NCI-H1092 treated with DMSO at 0.1 percent for 48 hours (cell line): ENCODE data around the gene AAMP.
"Not testable (repeated sequence)": the region's sequence is repeated elsewhere in the genome, so short reads cannot be mapped to it uniquely, and the experiment has no call there.

Experiments used
- DNase-seq: peaks from one replicate; lab custom pipeline; 2025; lab: John Stamatoyannopoulos, UW

Gene AAMP, protein sequence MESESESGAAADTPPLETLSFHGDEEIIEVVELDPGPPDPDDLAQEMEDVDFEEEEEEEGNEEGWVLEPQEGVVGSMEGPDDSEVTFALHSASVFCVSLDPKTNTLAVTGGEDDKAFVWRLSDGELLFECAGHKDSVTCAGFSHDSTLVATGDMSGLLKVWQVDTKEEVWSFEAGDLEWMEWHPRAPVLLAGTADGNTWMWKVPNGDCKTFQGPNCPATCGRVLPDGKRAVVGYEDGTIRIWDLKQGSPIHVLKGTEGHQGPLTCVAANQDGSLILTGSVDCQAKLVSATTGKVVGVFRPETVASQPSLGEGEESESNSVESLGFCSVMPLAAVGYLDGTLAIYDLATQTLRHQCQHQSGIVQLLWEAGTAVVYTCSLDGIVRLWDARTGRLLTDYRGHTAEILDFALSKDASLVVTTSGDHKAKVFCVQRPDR

DNA sequence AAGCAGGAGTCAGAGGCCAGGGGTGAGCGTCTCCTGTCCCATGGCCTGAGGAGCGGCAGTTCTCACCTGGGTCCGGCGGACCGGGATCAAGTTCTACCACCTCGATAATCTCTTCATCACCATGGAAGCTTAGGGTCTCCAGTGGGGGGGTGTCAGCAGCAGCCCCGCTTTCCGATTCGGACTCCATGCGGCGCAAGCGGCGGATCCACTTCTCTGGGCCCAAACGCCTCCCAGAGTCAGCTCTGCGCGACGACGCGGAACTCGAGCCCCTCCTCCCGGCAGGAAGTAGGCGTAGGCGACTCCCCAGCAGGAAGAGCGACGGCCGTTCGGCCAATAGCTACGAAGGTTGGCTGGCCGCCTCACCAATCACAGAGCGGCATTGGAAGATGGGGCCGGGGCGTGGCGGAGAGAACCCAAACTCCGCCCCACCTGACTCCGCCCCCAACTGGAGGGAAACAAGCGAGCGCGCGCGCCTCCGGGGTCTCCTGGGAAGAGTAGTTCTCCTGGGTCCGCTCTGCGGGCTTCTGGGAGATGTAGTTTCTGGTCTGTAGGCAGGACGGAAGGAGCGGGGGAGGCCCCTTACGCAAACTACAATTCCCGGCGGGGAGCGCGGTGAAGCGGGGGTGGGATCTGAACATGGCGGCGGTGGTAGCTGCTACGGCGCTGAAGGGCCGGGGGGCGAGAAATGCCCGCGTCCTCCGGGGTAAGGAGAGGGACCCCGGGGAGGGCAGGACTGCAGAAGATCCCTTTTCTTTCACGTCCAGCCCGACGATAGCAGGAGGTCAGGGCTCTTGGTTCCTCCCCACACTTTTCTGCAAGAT is at the start of gene AAMP, which contains the start of gene PNKD:
AAMP (minus strand) TSS at position 238 of the 821 bp plus-strand sequence; CDS start at position 187, 51 bp downstream.
PNKD (plus strand) TSS at position 620 of the 821 bp plus-strand sequence; CDS start at position 637, 17 bp downstream.
- DNase-seq, result peak; percentile 98

DNA sequence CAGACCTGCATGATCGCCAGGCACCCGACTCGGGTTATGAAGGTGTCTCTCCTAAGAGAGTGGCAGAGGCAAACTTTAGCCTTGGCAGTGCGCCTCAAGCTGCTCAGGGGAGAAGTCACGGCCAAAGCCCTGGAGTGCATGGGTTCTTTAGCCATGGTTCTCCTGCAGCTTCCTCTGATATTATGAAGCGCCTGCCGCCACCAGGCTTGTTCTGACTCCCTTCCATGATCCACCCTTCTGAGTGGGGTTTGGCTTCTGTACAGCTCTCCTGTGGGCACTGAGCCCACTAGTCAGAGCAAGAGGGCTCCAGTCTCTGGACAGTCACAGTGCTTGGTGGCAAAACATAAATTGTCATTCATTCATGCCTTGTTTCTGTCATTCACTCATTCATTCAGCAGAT is 48.3 kb upstream of the AAMP start:
- no peak for DNase-seq

DNA sequence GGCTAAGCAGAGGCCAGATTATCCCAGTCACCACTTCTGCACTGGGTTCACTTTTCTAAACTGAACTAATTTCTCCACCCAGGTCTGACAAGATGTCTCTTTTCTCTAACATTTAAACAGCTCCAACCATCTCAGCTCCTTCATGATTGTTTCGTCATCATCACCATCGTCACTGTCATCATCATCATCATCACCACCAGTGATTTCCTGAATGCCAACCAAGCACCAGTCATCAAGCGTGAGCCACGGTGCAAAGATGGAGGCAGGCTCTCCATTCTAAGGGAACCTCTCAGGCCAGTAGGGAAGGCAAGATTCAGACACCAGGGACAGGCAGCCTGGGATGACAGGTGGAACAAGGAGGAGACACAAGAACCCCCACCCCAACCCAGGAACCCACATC is 47.9 kb upstream of the AAMP start:
- DNase-seq, result no peak

DNA sequence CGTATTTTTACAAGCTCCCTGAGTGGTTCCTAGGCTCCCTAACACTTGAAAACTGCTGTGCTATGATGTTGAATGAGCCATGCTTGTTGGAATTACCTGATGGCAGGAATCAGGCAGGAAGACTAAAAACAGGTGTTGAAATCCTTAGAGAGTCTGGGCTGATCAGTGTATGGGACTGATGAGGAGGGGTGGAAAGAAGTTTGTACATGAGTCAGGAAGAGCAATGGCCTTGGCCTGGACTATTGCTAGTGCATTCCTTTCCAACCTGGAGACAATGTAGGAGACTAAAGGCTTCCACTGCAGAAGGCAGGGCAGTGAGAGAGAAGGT is 47.3 kb upstream of the AAMP start:
- no peak for DNase-seq

DNA sequence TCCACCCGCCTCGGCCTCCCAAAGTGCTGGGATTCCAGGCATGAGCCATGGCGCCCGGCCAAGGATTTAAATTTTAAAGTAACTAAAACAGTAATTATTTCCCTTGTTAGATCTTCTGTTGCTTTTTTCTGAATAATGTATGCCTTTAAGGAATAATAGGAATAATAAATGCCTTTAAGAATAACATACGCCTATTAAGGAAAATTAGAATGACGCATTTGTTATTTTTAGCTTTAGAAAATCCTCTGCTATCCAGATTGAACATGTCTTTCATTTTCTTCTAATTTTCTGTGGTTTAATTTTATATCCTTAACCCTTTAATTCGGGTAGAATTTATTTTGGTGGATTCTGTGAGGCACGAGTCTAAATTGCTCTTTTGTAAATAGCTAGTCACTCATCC is 45.5 kb upstream of the AAMP start:
- no peak for DNase-seq

DNA sequence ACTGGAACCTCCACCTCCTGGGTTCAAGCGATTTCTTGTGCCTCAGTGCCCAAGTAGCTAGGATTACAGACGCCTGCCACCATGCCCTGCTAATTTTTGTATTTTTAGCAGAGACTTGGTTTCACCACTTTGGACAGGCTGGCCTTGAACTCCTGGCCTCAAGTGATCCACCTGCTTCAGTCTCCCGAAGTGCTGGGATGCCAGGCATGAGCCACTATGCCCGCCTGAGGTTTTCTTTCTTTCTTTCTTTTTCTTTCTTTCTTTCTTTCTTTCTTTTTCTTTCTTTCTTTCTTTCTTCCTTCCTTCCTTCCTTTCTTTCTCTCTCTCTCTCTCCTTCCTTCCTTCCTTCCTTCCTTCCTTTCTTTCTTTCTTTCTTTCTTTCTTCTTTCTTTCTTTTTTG is 44.8 kb upstream of the AAMP start:
- not testable (repeated sequence) for DNase-seq

DNA sequence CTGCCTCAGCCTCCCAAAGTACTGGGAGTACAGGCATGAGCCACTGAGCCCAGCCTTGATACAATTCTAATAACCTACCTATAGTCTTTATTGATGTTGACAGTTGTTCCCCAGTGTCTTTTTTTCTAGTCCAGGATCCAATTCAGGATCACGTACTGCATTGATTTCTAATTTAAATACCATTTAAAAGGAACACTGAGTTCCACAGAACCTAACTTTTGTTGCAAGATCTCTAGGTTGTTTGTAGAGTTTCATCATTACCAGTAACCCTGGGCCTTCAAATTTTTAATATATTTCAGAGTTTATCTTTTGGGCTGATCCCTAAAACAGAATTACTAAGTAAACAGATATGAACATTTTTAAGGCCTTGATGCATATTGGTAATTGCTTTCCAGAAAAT is 43.4 kb upstream of the AAMP start:
- DNase-seq, result no peak

DNA sequence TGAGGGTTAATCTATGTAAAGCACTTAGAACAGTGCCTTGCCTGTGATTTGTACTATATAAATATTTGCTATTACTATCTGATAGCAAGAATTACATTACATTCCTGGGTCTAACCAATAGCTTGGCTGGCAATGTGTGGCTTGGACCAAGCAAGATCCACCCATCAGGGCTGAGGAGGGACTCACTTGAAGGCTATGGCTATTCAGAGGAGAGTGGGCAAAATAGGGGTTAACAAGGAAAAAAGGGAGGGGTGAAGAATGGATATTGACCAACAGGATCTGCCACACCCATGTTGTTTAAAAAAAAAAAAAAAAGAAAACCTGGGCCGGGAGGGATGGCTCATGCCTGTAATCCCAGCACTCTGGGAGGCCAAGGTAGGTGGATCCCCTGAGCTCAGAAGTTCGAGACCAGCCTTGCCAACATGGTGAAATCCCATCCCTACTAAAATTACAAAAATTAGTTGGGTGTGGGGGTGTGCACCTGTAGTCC is 42.4 kb upstream of the AAMP start:
- no peak for DNase-seq

DNA sequence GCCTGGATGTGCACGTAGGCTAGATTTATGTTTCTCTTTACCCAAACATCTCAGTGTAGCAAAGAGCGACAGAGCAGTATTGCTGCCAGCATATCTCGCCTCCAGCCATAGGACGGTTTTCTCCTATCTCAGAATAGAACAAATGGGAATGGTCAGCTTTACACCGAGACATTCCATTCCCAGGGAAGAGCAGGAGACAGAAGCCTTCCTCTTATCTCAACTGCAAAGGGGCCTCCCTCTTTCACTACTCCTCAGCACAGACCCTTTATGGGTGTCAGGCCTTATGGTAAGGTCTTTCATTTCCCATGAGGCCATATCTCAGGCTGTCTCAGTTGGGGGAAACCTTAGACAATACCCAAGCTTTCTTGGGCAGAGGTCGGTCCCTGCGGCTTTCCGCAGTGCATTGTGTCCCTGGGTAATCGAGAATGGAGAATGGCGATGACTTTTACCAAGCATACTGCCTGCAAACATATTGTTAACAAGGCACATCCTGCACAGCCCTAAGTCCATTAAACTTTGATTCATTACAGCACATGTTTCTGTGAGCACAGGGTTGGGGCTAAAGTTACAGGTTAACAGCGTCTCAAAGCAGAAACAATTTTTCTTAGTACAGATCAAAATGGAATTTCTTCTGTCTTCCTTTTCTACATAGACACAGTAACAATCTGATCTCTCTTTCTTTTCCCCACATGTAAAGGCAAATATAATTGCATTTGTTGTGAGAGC is 41.8 kb upstream of the AAMP start:
- DNase-seq, result not testable (repeated sequence)

DNA sequence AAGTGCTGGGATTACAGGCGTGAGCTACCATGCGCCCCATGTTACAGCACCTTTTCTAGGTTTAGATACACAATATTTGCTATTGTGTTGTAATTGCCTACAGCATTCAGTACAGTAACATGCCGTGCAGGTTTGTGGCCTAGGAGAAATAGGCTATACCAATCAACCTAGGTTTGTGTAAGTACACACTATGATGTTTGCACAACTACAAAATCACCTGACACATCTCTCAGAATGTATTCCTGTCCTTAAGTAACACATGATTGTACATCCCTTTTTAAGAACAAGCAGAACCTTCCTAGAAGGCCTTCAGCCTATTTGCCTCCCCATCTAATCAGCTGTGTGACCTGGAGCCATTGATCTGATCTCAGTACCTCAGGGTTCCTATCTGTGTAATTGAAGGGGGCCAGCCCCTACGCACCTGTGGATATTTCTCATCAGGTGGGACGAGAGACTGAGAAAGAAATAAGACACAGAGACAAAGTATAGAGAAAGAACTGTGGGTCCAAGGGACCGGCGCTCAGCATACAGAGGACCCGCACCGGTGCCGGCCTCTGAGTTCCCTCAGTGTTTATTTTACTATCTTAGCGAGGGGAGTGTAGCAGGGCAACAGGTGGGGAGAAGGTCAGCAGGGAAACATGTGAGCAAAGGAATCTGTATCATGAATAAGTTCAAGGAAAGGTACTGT is 41.1 kb upstream of the AAMP start:
- DNase-seq, result no peak

DNA sequence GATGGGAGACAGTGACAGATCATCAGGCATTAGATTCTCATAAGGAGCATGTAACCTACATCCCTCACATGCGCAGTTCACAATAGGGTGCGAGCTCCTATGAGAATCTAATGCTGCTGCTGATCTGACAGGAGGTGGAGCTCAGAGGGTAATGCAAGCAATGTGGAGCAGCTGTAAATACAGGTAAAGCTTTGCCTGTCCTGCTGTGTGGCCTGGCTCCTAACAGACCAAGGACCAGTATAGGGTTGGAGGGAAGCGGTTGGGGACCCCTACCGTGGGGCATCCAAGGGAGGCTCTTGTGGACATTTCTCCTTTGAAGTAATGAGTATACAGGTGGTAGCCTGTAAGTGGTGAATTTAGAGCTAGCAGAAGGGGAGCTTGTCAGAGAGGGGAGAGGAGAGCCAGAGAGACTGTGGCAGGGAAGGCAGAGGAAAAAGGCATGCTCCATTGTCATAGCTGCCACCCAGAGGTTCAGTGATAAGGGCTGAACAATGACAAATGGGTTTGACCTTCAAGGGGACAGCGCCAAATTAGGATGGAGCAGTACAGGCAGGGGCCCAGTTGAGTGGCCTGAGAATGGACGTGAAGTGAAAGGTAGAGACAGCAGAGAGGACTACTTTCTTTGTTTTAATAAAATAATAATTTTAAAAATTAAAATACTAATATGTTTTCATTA is 37.6 kb upstream of the AAMP start:
- no peak for DNase-seq

DNA sequence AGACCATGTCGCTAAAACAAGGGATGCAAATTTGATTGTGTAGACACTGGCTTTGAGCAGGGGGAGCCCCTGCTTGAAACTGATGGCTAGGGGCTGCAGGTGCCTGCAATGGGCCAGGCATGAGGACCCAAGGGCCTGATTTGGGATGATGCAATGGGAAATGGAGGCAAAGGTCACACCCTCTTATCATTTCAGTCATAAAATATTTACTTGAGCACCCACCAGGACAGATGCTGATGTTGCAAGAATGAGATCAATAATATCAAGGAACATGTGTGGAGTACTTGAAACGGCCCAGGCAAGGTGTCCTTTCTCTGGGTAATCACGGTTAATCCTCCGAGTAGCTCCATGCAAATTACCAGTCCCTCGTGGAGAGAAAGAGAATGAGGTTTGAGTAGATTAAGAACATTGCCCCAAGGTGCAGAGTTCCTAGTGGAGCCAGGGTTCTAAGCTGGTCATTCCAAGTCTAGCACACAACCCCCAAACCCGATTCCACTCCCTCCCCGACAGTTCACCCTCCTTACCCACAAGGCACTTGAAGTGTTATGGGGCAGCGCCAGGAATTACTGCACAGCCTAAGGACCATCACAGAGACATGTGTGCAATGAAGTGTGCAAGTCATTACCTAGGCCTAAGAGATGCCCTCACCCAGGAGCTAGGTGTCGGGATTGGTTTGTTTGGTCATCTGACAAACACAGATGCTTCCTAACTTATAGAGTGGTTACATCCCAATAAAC is 36.4 kb upstream of the AAMP start:
- DNase-seq, result no peak

DNA sequence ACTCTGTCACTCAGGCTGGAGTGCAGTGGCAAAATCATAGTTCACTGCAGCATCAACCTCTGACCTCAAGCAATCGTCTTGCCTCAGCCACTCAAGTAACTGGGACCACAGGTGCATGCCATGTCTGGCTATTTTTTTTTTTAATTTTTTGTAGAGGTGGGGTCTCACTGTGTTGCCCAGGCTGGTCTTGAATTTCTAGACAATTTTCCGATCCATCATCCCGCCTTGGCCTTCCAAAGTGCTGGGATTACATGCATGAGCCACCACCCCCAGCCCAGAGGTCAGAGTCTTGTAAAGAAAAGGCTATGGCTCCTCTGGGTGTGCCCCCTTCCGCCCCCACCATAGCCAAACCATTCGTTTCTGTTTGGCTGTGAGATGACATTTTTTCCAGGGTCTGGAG is 35.4 kb upstream of the AAMP start:
- no peak for DNase-seq

DNA sequence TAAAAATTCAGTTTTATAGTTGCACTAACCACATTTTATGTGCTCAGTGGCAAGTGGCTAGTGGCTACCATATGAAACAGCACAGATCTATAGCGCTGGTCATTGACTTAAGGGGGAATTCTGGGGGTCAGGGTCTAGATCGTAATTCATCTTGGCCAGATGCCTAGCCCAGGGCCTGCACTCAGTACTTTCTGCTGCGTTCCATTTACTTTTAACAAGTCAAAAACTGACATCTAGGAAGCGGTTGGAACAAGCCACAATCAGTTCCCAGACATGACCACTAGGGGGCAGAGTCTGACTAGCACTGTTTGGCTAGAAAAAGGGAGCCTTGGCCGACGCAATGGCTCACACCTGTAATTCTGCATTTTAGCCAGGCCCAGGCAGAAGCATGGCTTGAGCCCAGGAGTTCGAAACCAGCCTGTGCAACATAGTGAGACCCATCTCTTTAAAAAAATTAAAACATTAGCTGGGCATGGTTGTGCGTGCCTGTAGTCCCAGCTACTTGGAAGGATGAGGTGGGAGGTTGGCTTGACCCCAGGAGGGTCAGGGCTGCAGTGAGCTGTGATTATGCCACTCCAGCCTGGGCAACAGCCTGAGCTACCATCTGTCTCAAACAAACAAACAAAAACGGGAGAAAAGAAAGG is 31.4 kb upstream of the AAMP start:
- DNase-seq, result peak; percentile 68

DNA sequence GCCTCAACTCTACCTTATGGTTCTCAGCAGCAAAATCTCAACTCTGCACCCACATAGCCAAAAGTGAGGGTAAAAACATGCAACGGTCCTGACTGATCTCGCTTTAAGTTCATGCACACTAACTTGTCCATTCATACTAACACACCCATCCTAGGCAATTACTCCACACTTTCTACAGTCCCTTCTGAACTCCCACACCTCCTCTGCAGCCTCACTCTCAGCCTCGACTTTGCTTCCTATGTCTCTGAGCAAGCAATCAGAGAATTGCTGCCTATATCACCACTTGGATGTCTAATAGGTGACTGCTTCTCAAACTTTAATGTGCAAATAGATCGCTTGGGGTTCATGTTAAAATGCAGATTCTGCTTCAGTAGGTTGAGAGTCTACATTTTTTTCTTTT is 30.2 kb upstream of the AAMP start:
- DNase-seq, result no peak

DNA sequence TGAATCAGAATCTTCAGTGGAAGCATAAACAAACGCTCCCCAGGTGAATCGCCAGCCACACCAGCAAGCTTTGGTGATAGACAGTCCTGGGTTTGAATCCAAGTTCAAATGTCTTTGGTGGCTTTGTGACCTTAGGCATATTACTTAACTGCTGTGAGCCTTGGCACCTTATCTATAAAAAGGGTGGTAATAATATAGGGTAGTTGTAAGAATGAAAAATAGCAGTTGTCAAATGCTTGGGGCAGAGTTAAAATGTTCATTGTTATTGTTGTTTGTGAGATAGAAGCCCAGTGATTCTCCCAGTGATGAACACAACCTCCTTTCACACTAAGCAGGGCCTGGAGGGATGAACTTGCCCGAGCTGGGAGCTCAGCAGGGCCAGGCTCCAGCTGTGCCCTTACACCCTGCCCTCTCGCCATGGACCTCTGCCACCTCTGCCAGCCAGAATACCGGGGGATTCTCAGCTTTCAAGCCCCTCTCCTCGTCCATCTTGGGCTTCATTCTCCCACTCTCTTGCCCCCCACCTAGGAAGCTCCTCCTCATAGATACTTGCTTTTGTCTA is 28.5 kb upstream of the AAMP start:
- no peak for DNase-seq

DNA sequence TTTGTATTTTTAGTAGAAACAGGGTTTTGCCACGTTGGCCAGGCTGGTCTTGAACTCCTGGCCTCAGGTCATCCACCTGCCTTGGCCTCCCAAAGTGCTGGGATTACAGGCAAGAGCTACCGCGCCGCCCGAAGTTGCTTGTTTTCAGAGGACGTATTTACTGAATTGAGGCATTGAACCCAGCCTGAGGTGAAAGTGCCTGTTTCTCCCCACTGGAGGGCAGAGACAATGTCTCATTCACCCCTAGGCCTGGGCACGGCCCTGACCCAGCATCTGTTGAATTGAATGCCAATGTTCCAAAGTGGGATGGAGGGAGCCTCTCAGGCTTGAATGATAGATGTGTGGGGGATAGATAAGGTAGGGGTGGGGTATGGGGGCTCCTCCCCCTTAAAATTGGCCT is 26.9 kb upstream of the AAMP start:
- DNase-seq, result no peak

DNA sequence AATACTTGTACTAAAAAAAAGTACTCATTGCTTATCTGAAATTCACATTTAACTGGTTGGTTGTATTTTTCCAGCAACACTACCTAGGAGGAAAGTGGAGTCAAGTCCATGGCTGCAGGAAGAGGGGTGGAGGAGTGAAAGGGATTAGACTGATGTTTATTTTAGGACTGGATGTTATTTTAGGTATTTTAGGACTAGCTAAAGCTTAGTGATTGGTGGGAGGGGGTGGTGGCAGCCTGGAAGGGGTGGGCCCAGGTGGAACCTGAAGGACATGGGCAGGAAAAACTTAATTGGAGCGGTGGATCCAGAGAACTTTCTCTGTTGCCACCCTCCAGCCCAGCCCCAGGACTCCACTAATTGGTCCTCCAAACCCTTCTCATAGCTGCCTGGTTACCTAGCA is 26.3 kb upstream of the AAMP start:
- DNase-seq, result no peak

DNA sequence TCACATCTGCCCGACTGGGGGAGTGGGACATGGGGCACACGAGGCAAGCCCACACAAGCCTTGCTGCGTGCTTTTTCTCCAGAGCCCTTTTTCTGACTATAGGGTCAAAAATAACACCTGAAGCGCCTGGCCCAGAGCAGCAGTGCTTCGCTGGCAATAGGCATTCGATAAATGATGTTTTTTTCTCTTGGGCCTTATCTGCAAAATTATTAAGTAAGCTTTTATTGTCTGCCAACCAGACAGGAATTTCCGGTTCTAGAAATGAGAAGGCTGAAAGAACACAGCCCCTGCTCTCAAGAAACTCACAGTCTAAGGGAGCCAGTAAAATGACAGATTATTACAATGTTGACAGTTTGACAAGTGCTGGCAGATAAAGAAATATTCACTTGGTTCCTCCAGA is 25.1 kb upstream of the AAMP start:
- DNase-seq, result no peak
